GM18511 (cell line): ENCODE measurements around the gene LGALS16.
"Not testable (repeated sequence)": the region's sequence is repeated elsewhere in the genome, so short reads cannot be mapped to it uniquely, and the experiment has no call there.

Source experiments
- ATAC-seq: cut with Tn5 transposase; IDR thresholded peaks from one replicate; pipeline ENCODE4 v1.9.1; 2021; ENCODE audit warnings: mild to moderate bottlenecking, moderate library complexity; ENCODE audit not compliant: unreplicated experiment

The LGALS16 gene, protein sequence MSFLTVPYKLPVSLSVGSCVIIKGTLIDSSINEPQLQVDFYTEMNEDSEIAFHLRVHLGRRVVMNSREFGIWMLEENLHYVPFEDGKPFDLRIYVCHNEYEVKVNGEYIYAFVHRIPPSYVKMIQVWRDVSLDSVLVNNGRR

DNA sequence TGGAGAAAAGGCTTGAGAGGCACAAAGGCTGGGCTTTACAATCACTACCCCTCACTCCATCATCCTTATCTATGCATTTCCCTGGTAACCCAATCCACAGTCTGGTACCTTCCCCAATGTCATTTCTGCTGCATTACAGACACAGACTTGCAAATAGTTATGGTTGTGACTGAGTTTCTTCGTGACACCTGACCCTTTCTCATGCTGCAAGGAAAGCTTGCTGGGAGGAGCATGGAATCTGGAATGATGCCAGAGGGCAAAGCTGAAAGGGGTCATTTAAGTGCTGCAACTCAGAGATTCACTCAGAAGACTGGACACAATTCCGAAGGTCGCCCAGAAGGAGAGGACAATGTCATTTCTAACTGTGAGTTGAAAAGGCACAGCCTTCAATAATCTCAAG lies at the start of gene LGALS16:
TSS of gene LGALS16 (plus strand) at position 301 of the 400 bp plus-strand sequence. CDS start at position 350, 49 bp downstream.
- ATAC-seq: no peak

DNA sequence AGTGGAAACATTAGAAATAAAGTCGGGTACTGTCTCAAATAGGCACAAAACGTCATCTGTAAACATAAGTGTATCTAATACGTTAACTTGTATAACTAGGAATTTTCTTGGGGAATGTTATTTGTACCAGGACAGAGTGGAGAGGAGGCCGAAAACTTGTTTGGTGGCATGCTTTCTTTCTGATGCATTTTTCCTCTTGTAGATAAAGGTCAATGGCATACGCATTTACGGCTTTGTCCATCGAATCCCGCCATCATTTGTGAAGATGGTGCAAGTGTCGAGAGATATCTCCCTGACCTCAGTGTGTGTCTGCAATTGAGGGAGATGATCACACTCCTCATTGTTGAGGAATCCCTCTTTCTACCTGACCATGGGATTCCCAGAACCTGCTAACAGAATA lies 48.7 kb upstream of the LGALS16 start:
- ATAC-seq: no peak

DNA sequence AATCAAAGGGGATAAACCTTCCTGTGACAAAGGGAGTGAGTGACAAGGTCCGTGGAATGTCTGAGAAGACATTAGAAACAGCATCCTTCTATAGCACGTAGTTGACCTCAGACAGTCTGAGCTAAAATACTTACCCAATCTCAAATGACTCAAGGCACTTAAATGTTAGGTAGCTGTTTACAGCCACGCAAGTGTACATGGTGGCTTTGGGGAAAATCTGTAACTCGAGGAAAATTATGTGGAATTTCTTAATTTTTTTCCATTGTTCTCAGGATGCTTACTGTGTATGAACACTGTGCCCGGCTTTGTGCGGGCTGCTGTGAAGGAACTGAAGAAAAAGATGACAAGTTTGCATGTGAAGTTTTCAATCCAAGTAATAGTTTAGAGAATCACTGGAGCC lies 48.2 kb upstream of the LGALS16 start:
- ATAC-seq: no peak

DNA sequence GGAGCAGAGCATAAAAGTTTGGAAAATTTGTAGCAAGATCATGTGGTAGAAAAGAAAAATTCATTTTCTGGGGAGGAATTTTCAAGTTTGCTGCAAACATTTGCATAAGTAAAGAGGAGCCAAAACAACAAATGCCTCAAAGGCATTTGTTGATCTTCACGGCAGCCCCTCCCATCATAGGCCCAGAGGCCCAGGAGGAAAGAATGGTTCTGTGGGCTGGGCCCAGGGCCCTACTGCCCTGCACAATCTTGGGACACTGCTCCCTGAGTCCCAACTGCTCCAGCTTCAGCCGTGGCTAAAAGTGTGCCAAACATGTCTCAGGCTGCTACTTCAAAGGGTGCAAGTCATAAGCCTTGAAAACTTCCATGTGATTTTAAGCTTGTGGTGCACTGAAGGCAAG lies 42.1 kb upstream of the LGALS16 start:
- ATAC-seq: no peak

DNA sequence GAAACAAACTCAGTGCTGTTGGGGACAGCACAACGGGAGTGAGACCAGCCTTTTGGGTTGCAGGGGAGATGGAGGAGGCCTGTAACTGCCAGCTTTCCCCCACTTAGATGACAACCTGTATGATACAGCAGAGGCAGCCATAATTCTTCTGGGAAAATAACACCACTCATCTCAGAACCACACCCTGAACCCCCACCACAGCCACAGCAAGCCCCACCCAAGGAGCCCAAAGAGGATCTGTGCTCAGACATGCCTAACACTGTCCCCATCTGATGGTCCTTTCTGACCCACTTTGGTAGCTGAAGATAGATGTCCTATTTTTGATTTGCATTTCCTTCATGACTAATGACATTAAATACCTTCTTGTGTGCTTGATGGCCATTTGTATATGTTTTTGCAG lies 38.0 kb upstream of the LGALS16 start:
- no peak for ATAC-seq

DNA sequence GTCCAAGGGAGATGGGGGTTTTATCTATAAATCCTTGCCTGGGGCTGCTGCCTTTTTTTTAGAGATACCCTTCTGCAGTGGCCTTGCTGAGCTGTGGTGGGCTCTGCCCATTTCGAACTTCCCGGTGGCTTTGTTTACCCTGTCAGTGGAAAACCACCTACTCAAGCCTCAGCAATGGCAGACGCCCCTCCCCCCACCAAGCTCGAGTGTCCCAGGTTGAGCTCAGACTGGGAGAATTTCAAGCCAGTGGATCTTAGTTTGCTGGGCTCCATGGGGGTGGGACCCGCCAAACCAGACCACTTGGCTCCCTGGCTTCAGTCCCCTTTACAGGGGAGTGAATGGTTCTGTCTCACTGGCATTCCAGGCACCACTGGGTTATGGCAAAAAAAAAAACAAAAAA lies 31.8 kb upstream of the LGALS16 start:
- no peak for ATAC-seq

DNA sequence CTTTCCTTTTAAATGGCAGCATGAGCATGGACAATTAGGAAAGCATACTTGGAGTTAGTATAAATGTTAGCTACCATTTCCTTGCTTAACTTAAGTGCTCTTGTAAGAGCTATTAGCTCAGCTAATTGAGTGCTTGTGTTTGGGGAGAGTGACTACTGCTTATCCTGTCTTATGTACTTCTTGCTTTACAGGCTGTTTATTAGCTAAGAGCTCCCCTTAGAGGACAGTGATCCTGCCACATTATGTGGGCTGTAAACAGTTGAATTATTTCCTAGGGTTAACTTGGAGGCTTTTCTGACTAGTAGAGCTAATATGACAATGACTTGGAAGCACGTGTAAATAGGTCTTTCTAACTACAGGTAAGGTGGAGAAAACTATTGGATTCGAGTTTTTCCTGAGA lies 28.1 kb upstream of the LGALS16 start:
- not testable (repeated sequence) for ATAC-seq

DNA sequence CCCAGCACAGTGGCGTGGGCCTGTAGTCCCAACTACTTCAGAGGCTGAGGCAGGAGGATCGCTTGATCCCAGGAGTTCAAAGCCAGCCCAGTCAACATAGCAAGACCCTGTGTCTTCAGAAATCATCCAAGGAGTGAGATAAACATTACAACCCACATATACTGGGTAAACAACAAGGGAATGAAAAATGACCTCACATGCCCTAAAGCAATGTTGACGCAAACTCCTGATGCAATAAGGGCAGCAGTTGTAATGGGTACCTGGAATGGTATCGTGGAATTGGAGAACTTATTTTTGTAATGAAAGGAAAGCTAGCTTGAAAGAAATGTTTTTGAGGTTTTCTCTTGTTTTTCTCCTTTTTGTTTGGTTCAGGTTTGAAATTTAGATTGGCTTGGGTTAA lies 24.5 kb upstream of the LGALS16 start:
- no peak for ATAC-seq

DNA sequence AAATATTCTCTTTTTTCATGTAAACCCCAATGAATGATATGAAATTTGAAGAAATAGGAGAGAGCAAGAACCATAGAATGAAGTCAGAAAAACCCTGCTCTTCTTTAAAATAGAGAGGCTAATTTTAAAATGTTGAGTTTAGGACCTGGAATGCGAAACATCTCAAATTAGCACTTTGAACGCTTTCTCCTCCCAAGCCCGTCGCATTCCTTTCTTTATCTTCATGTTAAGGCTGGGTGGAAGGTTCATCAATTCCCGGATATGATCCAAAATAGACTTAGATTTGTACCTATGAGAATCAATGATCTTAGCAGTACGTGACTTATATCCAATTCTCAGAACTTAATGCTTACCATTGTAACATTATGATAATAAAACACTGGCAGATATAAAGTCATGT lies 24.1 kb upstream of the LGALS16 start:
- ATAC-seq: no peak

DNA sequence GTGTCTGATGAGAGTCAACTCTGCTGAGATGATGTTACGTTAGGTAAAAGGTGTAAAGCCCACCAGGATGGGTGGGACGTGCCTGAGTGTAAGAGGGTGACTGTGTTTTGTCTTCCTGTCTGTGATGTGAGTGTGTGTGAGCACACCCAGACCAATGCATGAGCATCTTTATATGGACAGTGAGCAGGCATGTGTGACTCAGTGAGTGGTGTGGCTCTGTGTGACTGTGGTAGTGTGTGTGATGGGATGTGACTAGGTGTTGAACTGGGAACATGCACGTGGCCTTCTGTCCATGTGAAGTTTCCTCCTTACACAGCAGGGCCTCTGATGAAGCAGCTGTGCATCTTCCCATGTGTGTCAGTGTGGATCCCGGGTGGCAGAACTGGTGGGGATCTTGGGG lies 17.8 kb upstream of the LGALS16 start:
- no peak for ATAC-seq

DNA sequence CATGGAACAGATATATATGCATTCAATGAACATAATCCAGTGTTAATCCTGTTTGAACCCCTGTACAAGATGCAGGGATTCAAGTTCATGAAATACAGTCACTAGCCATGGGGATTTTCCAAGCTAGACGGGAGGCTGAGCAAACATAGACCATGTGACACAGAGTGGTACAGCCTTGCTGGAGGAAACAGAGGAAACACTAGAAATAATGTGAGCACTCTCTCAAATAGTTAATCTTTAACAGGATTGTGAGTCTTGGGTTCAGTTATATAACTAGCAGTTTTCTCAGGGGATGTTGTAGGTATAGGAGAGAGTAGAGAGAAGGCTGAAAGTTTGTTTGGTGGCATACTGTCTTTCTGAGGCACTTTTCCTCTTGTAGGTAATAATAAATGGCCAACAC lies 13.9 kb upstream of the LGALS16 start:
- no peak for ATAC-seq

DNA sequence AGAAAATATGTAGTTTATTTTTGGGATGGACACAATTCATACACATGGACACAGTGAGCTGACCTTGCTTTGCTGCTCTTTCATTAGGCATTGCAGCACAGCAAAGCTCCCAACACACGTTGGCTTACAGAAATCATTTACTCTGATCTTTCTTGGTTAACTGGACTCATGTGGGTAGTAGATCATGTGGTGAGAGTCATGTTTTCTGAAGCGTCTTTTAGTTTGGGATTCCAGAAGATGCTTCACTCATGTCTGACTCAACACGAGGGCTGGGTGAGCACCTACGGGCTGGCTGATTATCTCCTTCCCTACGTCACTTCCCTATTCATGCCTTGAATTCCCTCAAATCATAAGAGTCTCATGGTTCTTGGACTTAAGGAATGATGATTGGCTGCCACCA lies 12.1 kb upstream of the LGALS16 start:
- ATAC-seq: no peak

DNA sequence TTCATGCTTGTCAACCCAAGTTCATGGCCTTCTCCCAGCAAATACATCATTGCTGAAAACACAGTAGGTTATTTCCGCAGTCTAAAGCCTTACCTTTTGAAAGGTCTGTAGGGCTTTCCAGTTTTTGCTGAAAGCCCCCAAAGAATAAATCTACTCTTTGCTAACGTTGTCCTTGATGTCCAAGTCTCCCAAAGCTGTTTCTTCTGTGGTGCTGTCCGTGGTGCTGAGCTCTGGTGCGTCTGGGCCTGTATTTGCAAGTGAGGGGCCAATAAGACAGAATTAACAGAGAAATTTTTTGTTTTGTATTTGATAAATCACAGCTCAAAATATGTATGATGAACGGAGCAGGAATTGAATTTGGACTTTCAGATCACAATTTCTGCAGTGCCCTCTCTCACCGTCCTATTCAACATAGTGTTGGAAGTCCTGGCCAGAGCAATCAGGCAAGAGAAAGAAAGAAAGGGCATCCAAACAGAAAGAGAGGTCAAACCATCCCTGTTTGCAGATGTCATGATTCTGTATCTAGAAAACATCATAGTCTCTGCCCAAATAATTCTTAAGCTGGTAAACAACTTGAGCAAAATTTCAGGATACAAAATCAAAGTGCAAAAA lies 9.8 kb upstream of the LGALS16 start:
- ATAC-seq: no peak

DNA sequence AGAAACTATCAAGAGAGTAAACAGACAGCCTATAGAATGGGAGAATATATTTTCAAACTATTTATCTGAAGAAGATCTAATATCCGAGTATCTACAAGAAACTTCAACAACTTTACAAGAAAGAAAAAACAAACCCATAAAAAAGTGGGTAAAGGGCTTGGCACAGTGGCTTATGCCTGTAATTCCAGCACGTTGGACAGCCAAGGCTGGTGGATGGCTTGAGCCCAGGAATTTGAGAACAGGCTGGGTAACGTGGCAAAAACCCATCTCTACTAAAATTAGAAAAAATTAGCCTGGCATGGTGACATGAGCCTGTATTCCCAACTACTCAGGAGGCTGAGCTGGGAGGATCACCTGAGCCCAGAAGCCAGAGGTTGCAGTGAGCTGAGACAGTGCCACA lies 7.8 kb upstream of the LGALS16 start:
- no peak for ATAC-seq

DNA sequence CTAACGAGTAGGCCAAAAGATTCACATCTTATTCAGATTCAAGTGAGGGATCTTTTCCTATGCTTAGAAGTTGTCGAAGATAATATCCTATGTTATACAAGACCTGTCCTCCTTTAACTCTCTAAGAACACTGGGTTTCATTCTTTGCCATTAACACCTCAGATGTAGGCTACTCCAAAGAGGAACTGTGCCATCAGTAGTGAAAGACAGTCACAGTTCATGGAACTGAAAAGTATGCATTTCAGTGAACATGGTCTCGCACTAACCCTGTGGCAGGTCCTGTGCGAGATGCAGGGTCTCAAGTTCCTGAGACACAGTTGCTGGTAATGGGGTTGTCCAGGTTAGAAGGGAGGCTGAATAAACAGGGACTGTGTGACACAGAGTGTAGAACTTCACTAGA lies 4.1 kb downstream of the LGALS16 start:
- ATAC-seq: no peak

DNA sequence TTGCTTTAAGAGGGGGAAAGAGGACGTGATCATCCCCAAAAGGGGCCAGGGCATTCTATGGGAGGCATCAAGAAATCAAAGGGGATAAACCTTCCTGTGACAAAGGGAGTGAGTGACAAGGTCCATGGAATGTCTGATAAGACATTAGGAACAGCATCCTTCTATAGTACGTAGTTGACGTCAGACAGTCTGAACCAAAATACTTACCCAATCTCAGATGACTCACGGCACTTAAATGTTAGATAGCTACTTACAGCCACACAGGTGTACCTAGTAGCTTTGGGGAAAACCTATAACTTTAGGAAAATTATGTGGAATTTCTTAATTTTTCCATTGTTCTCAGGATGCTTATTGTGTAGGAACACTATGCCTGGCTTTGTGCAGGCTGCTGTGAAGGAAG lies 4.9 kb downstream of the LGALS16 start:
- ATAC-seq: no peak

DNA sequence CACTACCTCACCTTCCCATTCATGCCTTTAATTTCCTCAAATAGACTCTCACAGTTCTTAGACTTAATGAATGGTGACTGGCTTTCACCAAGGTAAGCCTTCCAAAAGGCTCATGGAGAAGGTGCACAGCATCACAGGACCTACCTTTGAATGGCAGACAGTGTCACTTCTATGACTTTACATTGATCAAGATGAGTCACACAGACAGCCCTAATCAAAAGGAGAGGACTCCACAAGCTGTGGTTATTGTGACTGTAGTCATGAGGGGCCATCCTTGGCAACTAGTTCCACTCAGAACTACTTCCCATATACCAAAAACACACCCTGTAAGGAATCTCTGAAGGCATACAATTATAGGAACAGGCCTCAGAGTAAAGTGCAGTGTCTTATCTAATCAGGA lies 5.9 kb downstream of the LGALS16 start:
- no peak for ATAC-seq

DNA sequence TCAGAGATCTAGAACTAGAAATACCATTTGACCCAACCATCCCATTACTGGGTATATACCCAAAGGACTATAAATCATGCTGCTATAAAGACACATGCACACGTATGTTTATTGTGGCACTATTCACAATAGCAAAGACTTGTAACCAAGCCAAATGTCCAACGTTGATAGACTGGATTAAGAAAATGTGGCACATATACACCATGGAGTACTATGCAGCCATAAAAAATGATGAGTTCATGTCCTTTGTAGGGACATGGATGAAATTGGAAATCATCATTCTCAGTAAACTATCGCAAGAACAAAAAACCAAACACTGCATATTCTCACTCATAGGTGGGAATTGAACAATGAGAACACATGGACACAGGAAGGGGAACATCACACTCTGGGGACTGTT lies 14.1 kb downstream of the LGALS16 start:
- ATAC-seq: not testable (repeated sequence)

DNA sequence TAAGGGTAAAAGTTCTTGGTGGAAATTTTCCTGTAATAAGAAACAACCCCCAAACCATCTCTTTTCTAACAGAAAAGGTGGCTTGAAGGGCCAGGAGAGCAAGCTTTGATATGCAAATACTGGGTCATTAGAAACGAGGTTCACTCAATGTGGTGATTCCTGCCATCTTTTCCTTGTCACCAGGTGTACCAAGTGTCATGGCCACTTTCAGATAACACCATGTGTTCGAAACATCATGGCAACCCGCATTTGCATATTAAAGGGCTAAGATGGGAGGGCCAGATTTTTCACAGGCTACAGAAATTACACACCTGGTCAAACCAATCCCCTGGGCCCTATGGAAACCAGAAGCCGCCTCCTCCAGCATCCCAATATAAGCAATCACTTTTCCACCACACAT lies 15.3 kb downstream of the LGALS16 start:
- no peak for ATAC-seq

DNA sequence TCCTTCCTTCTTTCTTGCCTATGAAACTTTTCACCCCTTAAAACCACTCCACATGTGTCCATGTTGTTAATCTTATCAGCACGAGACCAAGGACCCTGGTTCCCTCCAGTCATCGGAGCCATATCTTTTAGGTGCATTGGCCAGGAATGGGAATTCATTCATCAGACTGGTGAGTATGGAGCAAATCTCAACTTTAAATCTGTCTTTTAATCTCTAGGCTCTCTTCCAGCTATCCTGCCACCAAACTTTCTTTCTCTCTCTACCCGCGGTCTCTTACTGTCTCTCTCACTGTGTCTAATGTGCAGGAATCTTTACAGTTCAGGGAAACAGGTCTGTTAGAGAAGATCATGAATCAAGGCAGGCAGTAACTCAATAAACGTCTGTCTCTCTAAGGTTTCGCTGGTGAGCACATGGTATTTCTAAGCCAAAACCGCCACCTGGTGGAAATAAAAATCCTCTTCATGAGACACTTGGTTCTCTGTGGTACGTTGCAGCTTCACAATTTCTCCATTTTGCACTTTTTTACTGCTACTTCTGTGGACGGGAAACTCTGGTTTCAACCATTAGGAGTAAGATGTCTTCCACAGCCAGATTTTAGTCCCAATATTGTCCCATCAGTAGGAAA lies 16.1 kb downstream of the LGALS16 start:
- ATAC-seq: no peak

DNA sequence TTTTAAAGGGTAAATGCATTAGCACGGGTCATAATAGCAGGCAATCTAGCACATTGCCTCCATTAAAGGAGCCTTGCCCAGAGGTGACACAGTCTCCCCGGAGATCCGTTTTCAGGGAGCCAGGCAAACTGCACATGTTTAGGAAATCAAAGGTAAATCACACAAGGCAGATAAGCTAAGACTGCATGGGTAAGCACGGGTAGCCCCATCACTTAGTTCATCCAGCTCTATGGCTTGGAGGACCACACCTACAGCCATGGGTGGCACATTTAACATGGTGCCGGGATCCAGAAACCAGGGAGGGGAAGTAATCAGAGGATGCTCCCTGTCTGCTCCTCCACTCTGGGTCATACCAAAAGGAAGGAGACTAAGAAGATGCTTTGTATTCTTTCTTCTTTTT lies 16.8 kb downstream of the LGALS16 start:
- no peak for ATAC-seq

DNA sequence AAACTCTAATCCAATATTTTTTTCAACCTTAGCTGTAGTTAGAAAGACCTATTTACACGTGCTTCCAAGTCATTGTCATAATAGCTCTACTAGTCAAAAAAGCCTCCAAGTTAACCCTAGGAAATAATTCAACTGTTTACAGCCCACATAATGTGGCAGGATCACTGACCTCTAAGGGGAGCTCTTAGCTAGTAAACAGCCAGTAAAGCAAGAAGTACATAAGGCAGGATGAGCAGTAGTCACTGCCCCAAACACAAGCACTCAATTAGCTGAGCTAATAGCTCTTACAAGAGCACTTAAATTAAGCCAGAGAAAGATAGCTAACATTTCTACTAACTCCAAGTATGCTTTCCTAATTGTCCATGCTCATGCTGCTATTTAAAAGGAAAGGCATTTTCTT lies 18.1 kb downstream of the LGALS16 start:
- ATAC-seq: not testable (repeated sequence)

DNA sequence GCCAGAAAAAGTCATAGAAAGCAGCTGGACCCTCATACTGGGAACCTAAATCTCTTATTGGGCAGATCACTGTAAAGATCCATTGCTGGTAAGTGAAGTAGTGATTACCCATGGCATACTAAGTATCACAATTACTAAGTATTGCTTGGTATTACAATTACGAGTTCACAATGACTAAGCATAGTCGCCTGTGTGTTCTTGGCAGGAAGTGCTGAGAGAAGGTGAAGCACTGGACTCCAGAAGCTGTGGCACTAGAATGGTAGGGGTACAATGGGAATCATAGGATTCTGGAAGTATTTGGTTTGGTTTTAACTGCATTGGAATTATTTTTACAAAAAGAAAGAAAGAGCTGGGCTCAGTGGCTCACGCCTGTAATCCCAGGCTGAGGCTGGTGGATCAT lies 20.3 kb downstream of the LGALS16 start:
- no peak for ATAC-seq
